Measurements from ENCODE around the gene ARL6IP5. TPM values are rescaled to one million over a fixed set of nuclear protein-coding genes. Genes with fewer than 3 reads are reported as not detected.

The ARL6IP5 gene
- total RNA-seq, 4 donors from 2014 or later, result 65.2 to 146 (median 98.2) TPM

GRCh38 chr3:69097407-69098086 lies 12.8 kb downstream of the ARL6IP5 start:
- Histone ChIP-seq H3K27me3 (no peaks in the 10 kb centered on the region), H3K9me3 (no peaks in the 10 kb centered on the region), H3K4me1 (peaks cover 23 to 39% of the 10 kb centered on the region in 2 donors), H3K27ac (no peak overlapping the region), H3K4me3 (replicated peaks in 1 of 3) (no peak overlapping the region), H3K36me3 (peaks cover 0 to 8% of the 10 kb centered on the region in 2 donors)
- intact Hi-C loops (cut with DNase I), result no loop called here
- WGBS, 2 donors, result 96 to 97% methylated on average over 9 of the region's 9 CpGs
- no peak for DNase-seq
- TF ChIP-seq CTCF (IDR thresholded peaks at IDR 0.05), result no peak
- no peak for TF ChIP-seq POLR2A (IDR thresholded peaks at IDR 0.05)

- TF ChIP-seq POLR2A (IDR thresholded peaks at IDR 0.05), result no peak
- no peak for TF ChIP-seq CTCF (IDR thresholded peaks at IDR 0.05)
- intact Hi-C loops (cut with DNase I), result no loop called here
- Histone ChIP-seq H3K9me3 (no peaks in the 10 kb centered on the region), H3K27me3 (no peaks in the 10 kb centered on the region), H3K36me3 (peaks cover 13 to 25% of the 10 kb centered on the region in 2 donors), H3K4me3 (replicated peaks in 1 of 3) (no peak overlapping the region), H3K4me1 (peaks cover 5 to 18% of the 10 kb centered on the region in 2 donors), H3K27ac (no peak overlapping the region)
- DNase-seq, result no peak
- 94 to 95% methylated on average over 4 of the region's 4 CpGs for WGBS, 2 donors
Observed at GRCh38 chr3:69099576-69099975, 14.8 kb downstream of the ARL6IP5 start.

GRCh38 chr3:69102384-69102783 lies 17.6 kb downstream of the ARL6IP5 start:
- H3K36me3 ChIP-seq, result peaks cover 14 to 26% of the 10 kb centered on the region in 2 donors
- intact Hi-C loops (cut with DNase I), result no loop called here
- TF ChIP-seq CTCF (IDR thresholded peaks at IDR 0.05) (no peak), POLR2A (IDR thresholded peaks at IDR 0.05) (no peak)
- H3K4me1 ChIP-seq, result peaks cover 0 to 2% of the 10 kb centered on the region in 2 donors
- no peak overlapping the region for H3K27ac ChIP-seq
- H3K9me3 ChIP-seq, result no peaks in the 10 kb centered on the region
- 96 to 100% methylated on average over 4 of the region's 4 CpGs for WGBS, 2 donors
- no peak for DNase-seq
- no peak overlapping the region for H3K4me3 ChIP-seq (replicated peaks in 1 of 3)
- H3K27me3 ChIP-seq, result no peaks in the 10 kb centered on the region

GRCh38 chr3:69103123-69103522 lies 18.4 kb downstream of the ARL6IP5 start:
- WGBS, 2 donors, result 94 to 99% methylated on average over 3 of the region's 3 CpGs
- Histone ChIP-seq H3K36me3 (peaks cover 14 to 26% of the 10 kb centered on the region in 2 donors), H3K27me3 (no peaks in the 10 kb centered on the region), H3K4me1 (no peaks in the 10 kb centered on the region), H3K9me3 (no peaks in the 10 kb centered on the region), H3K4me3 (replicated peaks in 1 of 3) (no peak overlapping the region), H3K27ac (no peak overlapping the region)
- no peak for DNase-seq
- intact Hi-C loops (cut with DNase I), result no loop called here
- TF ChIP-seq POLR2A (IDR thresholded peaks at IDR 0.05), result no peak

- Histone ChIP-seq H3K4me3 (replicated peaks in 1 of 3) (no peak overlapping the region), H3K4me1 (no peaks in the 10 kb centered on the region), H3K27me3 (no peaks in the 10 kb centered on the region), H3K36me3 (peaks cover 14 to 26% of the 10 kb centered on the region in 2 donors), H3K9me3 (no peaks in the 10 kb centered on the region), H3K27ac (no peak overlapping the region)
- intact Hi-C loops (cut with DNase I), result no loop called here
- 88 to 89% methylated on average over 8 of the region's 8 CpGs for WGBS, 2 donors
- no peak for DNase-seq
- TF ChIP-seq POLR2A (IDR thresholded peaks at IDR 0.05) (no peak), CTCF (IDR thresholded peaks at IDR 0.05) (no peak)
Observed at GRCh38 chr3:69104586-69104985, 19.8 kb downstream of the ARL6IP5 start.

Data from thyroid gland (tissue), 4 donors.